Activated CD4-positive, alpha-beta T cell treated with anti-CD3 and anti-CD28 coated beads, Interleukin-2, amount 50 U/mL, for 1 hour (primary cell): ENCODE measurements around the gene ANTXRL.
"Not testable (repeated sequence)": the region's sequence is repeated elsewhere in the genome, so short reads cannot be mapped to it uniquely, and the experiment has no call there.

Experiments used
- DNase-seq: peaks from one replicate; pipeline ENCODE4 v3.0.0-alpha.2; 2020

ANTXRL gene

GRCh38 chr10:46277840-46278239 is 9.0 kb upstream of the ANTXRL start:
- no peak for DNase-seq

DNA sequence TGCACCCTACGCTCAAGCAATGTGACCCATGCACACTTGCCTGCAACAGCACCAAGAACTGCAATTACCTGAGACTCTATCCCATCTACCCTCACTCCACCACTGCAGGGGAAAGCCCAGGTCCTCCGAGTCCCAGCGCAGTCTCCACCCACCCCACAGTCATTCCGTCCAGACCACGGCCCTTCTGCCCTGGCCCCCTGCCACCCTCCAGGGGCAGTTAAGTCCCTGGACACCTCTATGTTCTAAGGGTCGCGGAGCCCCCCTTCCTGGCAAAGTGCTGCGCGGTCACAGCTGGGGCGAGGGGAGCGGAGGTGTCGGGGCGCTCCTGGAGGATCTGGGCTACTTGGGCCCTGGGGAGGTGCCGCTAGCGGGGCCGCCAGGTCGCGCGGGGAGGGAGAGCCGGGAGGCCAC is 4.4 kb upstream of the ANTXRL start:
- not testable (repeated sequence) for DNase-seq

- peak; percentile 62 for DNase-seq
Observed at GRCh38 chr10:46282842-46283574, 3.8 kb upstream of the ANTXRL start.

GRCh38 chr10:46283580-46284285 is 3.1 kb upstream of the ANTXRL start:
- DNase-seq: no peak

- DNase-seq: peak; percentile 72
Observed at GRCh38 chr10:46284286-46285229, 2.2 kb upstream of the ANTXRL start.

GRCh38 chr10:46285300-46285699 is 1.5 kb upstream of the ANTXRL start:
- no peak for DNase-seq

GRCh38 chr10:46285966-46286620 is 704 bp upstream of the ANTXRL start:
- DNase-seq: no peak

DNA sequence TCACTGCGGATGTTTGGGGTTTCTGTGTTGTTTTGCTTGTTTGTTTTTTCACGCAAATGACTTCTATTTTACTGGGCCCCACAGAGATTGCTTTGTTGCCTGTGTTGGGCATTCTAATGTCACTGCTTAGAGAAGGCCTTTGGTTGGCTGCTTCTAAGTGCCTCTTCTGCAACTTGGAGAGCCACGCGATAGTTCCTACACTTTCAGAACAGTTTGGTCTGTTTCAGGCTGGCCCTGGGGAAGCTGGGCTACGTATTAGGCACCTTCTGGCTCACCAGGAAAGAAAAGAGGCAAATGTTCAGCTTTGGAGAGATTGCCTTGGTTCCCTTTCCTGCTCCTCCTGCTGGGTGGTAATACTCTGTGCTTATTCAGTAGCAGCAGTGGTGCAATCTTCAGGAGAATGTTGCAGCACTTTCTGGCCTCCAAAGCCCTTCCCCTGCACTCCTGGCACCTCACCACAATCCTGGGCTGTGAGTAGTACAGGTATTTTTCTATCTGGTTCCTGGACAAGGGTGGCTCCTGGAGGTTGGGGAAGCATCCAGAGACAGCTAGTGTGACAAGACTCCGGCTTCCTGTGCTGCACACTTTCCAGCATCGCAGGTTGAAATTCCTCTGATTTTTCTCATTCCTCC is 1.2 kb downstream of the ANTXRL start:
- DNase-seq: no peak

- DNase-seq: no peak
Observed at GRCh38 chr10:46288601-46289206, 1.9 kb downstream of the ANTXRL start.

DNA sequence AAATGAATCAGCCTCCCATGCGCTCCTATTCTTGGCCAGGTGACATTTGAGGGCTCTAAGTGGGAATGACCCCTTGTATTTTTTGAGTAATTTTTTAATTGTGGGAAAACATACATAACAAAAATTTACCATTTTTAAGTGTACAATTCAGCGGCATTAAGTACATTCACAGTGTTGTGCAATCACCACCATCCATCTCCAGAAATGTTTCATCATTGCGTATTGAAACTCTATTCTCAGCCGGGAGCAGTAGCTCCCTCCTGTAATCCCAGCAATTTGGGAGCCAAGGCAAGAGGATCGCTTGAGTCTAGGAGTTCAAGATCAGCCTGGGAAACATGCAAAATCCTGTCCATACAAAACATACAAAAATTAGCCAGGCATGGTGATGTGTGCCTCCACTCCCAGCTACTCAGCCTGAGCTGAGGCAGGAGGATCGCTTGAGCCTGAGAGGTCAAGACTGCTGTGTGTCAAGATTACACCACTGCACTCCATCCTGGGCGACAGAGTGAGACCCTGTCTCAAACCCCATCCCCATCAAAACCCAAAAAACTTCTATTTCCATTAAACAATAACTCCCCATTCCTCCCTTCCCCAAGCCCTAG is 2.5 kb downstream of the ANTXRL start:
- DNase-seq: no peak

DNA sequence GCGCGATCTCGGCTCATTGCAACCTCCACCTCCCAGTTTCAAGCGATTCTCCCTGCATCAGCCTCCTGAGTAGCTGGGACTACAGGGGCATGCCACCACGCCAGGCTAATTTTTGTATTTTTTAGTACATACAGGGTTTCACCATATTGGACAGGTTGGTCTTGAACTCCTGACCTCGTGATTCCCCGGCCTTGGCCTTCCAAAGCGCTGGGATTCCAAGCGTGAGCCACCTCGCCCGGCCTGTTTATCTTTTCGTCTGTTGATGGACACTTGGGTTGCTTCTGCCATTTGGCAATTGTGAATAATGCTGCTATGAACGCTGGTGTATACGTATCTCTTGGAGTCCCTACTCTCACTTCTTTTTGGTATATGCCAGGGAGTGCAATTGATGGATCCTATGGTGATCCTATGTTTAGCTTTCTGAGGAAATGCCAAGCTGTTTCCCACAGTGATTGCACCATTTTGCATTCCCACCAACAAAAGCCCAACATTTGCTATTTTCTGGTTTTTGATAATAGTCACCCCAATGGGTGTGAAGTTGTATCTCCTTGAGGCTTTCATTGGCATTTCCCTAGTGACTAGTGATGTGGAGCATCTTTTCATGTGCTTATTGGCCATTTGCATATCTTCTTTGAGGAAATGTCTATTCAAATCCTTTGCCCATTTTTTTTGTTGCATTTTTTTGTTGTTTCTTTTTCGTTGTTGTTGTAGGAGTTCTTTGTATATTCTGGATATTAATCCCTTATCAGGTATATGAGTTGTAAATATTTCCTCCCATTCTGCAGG is 3.5 kb downstream of the ANTXRL start:
- no peak for DNase-seq

- no peak for DNase-seq
Observed at GRCh38 chr10:46291817-46292572, 5.2 kb downstream of the ANTXRL start.

DNA sequence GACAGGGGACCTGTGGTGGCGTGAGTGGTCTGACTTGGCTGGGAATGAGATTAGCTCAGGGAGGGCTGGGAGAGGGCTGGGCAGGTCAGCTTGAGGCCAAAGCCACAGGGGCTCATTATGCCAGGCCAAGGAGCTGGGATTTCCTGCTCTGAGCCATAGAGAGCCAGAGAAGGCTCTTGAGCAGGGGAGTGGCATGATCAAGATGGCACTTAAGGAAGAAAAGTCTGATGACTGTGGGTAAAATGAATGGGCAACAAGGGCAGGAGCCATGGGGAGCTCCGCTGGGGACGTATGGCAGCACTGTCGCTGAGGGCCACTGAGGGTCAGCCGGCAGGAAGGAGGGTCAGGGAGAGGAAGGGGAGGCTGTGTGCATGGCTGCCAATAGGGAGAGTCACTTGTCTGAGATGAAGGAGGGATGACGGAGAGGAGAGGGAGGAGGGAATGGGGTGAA is 5.8 kb downstream of the ANTXRL start:
- no peak for DNase-seq

GRCh38 chr10:46293228-46293627 is 6.4 kb downstream of the ANTXRL start:
- no peak for DNase-seq

DNA sequence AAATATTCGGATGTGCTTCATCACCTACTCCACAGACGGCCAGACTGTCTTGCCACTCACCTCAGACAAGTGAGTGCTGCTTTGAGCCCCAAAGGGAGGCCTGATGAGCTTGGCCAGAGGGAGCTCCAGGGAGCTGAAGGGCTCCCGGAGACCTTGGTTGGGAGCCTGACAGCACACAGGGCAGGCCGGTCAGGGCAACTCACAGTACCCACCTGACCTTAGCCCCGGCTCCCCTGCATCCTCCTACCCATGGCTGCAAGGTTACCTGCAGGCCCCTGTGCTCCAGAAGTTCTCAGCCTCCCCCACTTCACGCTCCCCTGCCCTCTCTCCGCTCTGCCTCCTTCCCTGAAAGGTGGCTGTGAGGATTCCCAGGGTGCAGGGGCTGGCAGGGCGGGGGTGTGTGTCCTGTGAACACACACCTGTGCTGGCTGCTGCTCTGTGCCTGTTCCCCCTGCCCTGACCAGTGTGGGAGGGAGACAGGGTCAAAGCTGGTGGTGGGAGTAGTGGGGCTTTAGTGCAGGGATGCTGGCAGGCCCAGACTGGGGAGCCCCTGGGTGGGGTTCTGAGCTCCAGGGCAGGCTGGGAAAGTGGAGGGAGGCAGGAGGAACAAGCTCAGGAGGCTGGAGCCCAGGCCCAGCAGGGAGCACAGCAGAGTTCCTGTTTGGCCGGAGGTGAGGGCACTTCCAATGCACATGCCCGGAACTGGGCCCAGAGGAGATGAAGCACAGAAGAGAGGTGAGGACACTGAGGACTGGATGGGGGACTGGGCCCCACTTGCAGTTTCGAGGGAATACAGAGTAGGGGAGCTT is 7.2 kb downstream of the ANTXRL start:
- DNase-seq: no peak

GRCh38 chr10:46294641-46295220 is 7.9 kb downstream of the ANTXRL start:
- DNase-seq: no peak

DNA sequence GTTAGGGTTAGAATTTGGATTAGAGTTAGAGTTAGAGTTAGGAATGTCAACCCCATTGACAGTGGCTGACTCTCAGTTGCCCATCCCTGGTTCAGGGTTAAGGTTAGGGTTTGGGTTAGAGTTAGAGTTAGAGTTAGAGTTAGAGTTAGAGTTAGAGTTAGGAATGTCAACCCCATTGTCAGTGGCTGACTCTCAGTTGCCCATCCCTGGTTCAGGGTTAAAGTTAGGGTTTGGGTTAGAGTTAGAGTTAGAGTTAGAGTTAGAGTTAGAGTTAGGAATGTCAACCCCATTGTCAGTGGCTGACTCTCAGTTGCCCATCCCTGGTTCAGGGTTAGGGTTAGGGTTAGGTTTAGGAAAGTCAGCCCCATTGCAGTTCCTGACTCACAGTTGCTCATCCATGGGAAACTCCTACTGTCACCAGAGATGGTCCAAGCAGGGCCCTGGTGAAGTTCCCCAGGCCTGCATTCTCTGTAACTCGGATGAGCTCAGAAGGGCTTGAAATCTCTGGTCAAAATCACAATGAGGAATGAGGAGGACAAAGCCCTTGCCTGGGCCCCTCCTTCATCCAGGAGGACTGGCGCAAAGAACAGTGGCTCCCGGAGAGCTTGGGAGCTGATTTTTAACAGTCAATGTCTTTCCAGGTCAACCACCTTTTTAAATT is 8.7 kb downstream of the ANTXRL start:
- DNase-seq: not testable (repeated sequence)

- not testable (repeated sequence) for DNase-seq
Observed at GRCh38 chr10:46296086-46296485, 9.3 kb downstream of the ANTXRL start.
